Stimulated activated CD4-positive, alpha-beta T cell treated with anti-CD3 and anti-CD28 coated beads, Interleukin-4, amount 100 ng/mL, for 48 hours (primary cell): ENCODE measurements around the gene RBMS3.

Source experiments
- DNase-seq, 2 donors: peaks; one replicate each; pipeline ENCODE4 v3.0.0-alpha.2; 2020; ENCODE audit warnings: low read depth in 2 of 2

The RBMS3 gene

DNA sequence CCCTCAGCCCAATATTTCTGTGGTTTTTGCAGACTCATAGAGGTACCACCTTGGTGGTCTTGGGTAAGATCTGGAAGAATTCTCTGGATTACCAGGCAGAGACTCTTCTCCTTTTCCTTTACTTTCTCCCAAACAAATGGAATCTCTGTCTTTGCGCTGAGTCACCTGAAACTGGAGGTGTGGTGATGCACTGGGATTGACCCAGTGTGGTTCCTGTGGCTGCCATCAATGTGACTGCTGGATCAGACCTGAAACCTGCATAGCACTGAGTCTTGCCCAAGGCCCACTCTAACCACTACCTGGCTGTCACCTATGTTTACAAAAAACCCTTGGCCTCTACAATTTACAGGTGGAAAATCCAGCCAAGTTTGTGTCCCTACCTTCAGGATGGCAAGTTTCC lies 295.3 kb downstream of the RBMS3 start:
- DNase-seq = no peak

DNA sequence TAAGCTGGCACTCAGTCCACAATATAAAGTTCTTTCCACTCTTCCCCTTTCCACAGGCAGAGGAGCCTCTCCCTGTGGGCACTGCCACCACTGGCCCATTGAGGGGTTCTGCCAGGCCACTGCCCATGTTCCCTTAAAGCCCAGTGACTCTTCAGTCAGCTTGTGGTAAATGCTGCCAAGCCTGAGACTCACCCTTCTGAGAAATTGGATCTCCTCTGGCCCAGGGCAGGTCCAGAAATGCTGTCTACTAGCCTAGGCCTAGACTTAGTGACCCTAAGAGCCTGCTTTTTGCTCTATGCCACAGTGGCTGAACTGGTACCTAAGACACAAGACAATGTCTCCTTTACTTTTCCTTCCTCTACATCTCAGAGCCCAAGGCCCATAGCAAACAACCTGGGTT lies 295.8 kb downstream of the RBMS3 start:
- DNase-seq = no peak

DNA sequence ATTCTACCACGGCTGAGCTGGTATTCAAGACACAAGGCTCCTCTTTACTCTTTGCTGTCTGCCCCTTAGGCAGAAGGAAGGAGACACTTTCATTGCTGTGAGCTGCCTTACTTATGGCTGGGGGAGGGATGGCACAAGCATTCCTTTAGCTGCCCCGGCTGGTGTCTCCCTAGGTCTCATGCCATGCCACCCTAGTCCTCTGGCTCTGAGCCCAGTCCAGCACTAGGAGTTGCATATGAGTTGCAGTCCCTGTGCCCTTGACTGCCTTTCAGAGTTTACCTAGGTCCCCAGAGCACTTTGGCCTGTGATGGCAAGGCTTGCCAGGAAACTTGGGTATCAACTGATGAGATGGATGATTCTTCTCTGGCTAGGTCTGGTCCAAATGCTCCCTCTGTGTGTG lies 296.4 kb downstream of the RBMS3 start:
- no peak for DNase-seq

DNA sequence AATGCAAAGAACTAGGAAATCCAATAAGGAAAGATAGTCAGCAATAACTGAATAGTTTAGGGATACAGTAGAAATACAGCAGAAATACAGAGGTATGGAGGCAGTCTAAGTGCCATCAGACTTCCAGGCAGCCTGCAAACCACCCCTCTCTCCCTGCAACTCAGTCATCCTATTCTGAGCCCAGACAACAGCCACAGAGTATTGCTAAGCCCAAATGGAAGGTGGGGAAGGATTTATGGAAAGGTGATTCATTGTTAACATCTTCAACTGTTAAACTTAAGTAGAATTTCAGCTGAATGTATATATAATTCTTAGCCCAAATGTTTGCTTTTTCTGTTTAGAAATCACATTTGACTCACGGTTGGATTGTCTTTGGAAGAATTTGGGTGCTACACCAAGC lies 300.4 kb downstream of the RBMS3 start:
- no peak for DNase-seq

DNA sequence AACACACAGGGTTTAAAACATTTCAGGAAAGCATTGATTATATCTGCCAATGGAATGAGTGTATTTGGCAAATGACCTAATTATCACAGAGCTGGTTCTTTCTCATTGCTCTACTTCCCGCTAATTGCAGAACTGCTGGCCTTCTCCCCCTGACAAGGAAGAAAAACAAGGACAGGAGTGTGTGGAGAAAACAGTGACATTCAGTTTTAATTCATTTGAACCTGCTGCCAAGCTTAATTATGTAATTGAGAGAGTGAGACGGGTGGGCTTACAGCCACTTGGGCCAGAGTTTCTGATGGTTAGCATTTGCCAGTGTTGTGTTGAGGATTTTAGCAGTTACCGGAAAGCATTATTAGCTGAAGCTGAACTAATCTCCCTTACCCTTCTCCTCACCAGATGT lies 301.4 kb downstream of the RBMS3 start:
- DNase-seq = no peak

DNA sequence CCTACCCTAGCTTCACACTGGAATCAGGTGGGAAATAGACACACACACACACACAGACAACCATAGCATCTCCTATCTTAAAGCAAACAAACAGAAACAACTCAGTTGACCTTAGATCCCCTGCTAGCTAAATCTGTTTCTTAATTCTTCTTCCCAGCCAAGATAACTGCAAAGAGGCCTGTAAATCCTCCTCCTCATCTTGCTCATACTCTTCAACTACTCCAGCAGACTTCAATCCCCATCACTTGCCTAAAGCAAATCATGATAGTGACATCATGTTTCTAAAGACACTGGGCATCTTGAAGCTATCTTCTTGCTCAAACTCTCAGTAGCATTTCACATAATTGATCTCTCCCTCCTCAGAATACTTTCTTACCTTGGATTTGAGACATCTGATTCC lies 303.0 kb downstream of the RBMS3 start:
- DNase-seq = no peak

DNA sequence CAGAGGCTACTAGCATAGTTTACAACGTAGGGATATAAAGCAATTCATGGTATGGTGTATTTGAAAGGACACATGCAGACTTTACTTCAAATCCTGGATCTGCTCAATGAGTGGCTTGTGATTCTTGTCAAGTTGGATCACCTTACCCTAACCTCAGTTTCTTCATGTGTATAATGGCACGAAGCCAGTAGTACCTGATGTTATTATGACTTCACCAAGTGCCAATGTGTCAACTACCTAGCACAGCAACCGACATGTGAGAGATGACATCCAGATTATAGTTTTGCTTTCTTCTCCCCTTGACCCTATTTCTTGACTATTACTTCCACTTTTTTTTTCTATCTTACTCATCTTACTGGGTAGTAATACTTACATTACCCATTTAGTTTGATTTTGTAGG lies 304.5 kb downstream of the RBMS3 start:
- DNase-seq = no peak

DNA sequence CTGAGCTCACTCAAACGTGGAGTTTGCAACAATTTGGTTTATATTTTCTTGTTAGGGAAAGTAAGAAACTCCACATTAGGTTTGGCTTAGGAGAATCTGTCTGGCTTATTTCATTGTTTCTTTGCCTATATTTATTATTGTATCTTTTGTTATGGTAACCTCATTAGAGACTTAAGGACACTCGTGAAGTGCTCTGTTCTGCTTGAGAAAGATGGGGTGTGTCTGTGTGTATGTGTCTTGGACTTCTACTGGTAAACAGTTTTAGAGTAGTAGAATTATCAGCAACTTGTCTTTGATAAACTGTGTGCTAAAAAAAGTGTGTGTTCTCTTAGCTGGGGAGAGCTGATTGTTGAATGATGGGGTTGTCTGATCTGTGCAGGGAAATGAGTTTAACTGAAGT lies 306.5 kb downstream of the RBMS3 start:
- DNase-seq = no peak

DNA sequence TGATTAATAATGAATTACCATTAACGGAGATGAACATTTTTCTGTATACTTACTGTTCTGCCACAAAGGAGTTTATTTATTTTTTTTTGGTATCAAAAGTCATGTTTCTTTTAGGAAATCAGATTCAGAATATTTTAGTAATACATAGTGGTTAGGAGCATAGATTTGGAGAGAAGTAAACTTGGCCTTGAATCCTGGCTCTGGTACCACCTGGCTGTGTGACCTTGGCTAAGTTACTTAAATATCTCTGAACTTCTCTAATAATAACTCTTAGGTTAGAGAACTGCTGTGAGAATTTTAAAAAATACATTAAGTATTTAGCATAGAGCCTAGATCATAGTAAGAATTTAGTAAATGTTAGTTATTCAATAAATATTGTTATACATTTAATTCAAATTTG lies 309.1 kb downstream of the RBMS3 start:
- DNase-seq = no peak

DNA sequence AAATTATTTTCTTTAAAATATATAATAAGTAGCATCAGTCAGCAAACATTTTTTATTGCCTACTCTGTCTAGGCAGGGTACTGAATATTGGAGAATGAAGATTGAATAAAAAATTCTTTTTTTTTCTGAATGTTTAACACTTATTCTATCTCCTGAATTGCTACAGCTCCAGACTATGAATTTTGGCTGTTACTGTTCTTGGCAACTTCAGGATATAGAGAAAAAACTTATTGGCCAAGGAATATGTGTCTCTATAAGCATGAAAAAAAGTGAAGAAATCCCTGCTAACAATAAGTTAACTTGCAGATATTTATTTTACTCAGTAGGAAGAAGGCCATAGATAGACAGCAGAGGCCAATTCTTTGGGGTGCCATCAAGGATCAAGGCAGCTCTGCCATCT lies 309.6 kb downstream of the RBMS3 start:
- no peak for DNase-seq

DNA sequence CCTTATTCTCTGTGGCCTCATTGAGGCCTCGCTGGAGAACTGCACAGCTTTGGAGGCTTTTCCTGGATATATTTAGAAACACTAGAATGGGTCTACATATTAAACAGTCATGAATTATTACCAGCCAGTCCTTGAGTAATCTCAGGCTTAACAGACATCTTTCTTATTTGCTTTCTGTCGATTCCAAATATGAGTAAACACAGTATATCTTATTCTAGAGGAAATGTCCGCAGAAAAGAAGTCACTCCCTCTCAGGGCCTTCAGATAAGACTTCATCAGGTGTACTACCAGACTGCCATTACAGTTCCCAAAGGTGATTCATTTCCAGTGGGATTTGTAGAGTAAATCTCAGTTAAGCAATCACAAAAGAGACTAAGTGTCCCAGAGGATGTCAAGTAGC lies 310.7 kb downstream of the RBMS3 start:
- DNase-seq = no peak

DNA sequence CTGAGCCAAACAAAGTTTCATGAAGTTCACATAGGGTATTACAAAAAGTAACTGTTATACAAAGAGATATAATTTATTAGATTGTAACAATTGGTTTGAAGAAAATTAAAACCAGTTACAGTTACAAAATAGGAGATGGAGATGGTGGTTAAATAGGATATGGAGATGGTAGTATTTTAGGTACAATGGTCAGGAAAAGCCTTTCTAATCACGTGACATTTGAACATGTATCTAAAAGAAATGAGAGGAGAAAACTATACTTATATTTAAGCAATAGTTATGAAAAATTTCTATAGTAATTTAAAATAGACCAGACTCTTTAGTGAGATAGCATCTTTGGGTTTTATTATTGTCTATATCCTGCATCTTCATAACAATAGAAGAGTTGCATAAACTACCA lies 312.9 kb downstream of the RBMS3 start:
- no peak for DNase-seq

DNA sequence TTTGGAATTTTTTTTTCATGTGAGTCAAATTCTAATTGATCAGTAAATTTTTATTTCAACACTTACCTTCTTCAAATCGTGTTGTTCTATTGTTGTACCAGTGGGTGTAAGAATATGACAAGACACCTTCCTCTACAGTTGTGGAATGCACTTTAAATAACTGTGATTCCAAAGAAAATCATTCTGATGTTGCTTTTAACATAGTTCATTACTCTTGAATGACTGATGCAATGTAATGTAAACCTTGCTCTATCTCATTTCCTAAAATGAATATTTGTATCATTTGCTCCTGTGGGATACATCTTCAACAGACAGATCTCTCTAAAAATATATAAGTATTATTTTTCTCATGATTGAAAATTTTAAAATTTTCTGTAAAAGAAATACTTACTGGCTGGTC lies 313.4 kb downstream of the RBMS3 start:
- DNase-seq = no peak

DNA sequence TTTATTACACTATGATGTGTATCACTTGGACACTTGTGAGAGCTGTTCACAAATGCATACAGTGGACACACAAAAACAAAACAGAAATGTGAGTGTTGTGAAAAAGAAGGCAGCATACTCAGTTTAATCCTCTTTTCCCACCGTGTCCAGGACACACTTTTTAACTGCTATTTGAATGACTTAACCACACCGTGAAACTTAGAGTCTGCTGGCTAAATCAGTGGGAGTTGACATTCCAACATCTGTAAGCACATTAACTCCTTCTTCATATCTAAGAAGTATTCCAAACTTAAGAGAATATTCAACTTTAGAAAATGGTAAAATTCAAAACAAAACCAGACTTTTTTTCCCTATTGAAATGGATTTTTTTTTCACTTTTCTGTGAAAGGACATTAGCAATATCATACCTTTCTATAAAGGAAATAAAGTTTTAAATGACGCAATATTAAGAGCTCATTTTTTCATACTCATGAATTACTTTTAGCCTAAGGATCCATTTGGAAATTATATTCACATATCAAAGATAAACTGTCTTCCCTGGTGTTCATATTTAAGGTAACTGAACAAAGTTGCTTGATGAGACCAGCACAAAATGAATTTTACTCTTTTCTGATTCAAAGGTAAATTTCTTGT lies 316.6 kb downstream of the RBMS3 start:
- no peak for DNase-seq

DNA sequence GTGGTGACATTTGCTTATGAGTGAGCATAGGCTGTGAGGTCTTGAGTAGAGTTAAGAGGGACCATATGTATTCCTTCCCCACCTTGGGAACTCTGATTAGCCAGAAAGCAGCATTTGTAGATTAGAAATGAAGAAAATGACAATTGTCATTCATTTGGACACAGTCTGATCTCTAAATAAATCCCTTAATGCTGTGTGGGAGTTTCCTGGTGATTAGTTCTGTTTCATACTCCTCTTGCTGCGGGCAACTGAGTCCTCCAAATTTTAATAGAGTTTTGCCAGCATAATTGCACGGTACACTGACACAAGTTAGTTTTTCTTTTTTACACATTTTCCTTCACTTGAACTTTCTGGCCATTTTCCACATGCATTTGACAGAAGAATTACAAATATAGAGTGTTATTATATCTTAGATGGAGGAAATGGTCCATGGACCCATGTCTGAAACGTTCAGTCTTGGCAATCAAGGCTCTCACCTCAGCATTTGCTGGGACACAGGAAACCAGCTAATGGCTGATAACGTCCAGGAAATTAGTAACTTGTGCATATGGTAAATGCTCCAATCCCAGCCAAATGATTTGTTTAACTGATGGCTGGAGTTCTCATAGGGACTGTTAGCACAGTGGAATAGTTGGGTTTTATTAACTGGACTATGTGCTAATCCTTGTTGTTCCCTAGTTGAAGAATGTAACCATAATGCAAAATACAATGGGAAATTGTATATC lies 321.2 kb downstream of the RBMS3 start:
- no peak for DNase-seq

DNA sequence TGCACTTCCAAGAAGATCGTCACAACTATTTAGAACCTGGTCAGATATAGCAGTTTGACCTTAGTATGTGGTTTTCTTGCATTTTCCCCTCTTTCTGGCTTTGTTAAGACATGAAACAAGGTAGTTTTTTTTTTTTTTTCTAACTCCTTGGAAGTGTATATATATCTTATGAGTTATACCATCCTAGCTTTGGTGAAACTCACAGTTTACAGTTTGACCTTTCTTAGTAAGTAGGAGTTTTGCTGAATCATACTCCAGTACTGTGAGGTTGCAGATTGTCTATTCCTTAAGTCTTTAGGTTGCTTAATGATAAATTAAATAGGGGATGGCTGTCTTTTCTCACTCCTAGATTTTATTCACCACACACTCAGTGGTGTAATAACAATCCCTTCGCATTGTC lies 325.0 kb downstream of the RBMS3 start:
- DNase-seq = no peak

DNA sequence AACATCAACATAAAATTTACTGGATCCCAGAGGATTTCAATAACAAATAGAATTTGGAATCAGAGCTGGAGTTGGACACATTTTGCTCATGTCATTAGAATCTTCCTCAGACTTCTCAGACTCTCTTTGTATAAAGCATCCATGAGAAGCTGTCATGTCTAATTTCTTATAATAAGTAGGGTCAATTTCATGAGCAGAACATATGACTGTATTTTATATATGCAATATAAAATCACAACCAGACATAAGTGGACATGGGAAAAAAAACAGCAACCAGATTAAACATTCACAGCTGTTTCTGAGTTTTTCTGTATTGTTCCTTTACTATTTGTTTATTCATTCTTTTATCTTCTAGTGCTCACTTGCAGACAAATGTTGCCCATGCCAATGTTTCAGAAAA lies 325.5 kb downstream of the RBMS3 start:
- DNase-seq = no peak

DNA sequence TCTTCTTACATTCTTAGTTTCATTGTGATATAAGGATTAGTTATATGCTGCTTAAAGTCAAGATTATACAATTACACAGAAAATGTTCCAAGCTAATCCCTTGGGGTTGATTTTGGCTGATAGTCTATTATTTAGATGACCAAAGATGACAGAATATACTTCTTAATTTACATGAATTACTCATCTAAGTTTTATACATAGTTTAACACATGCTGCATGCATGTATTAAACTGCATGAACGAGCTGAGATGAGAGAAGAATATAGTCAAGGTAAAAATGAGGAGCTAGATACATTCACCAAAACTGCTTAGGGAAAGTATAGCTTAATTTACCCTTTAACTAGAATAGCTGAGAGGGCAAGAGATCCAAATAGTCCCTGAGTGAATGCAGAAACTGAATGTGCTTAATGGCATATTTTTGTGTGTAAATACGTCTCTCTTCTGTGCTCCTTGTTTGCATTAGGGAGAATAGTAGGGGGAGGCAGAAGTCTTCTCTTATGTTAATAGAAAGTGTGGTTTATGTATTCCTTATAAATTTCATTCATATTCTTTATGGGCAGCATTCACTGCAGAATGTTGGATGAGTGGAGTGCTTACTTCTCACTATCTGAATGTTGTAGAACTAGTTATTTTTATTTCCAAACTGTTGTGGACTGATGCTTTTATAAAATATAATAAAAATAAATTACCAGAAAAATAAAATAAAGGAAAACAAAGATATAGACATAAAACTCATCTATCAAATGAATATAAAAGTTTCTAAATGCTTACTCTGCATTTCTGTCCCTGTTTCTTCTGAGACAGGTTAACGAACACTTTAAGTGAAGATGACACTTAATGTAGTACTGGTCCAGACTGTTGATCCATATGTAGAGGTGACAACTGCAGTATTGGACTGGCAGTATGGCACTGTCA lies 327.8 kb downstream of the RBMS3 start:
- no peak for DNase-seq

DNA sequence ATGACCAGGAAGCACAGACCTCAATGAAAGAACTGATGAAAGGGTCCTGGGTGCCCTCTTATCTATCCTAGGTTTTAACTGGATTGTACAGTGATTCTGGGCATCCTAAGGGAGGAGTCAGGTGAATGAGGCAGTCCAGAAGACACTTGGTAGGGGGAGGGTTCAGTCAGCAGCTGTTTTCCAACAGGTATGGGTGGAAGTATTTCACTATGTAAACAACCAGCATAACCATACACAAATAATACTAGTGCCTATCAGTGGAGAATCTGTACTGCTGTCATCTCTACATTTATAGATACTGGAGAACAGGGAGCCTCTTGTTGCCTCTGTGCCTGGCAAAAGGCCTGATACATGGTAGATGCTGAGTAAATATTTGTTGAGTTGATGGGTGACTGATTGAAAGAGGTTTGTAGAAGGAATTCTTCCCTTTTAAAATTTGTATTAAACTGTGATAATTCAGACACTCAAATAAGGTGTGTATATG lies 328.5 kb downstream of the RBMS3 start:
- no peak for DNase-seq

DNA sequence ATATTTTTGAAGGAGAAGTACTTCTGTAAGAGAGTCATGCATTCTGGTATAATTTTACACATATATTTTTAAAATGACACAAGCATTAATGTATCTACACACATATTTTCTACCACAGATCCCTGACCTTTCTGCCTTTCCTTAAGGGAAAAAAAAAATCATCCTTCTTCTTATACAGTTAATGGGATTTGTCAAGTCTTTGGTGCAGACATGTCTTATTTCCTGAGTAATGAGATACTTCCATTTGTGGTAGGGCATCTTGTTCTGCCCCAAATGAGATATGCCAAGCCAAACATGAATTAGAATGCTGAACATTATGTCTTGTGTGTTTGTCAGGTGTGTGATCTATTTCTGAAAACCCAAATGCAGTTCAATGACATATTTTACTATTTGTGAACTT lies 329.9 kb downstream of the RBMS3 start:
- DNase-seq = no peak

DNA sequence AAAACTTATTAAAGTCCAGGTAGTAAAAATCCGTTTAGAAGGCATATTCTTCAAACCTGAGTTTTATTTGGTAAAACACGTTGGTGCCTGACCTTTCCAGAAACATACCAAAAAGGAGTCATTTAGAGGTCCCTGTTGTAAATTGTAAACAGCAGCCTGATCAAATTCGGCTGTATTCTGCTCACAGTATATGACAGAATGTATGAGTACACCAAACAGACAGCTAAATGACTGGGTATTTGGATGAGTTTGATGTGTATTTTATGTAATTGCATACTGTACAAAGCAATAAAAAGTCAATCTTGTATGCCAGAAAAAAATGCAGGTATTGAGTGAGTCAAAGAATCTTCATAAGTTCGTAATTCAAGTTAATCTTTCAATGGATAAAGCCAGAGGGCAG lies 330.4 kb downstream of the RBMS3 start:
- DNase-seq = no peak

DNA sequence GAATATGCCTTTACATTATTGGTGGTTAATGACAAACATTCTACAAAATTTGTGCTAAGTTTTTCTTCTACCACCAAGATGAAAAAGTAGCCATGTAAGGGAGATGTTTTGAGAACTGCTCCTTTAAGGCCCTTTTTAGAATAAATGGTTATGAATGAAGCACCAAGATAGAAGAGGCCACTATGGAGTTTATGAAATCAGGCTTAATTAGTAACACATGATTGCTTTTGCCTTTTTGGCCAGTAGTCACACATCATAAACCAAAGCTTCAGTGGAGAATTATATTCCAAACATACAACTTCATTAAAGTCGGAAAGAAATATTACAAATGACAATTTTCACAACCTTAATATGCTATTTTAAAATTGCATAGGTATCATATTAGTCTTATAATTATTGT lies 331.7 kb downstream of the RBMS3 start:
- no peak for DNase-seq

DNA sequence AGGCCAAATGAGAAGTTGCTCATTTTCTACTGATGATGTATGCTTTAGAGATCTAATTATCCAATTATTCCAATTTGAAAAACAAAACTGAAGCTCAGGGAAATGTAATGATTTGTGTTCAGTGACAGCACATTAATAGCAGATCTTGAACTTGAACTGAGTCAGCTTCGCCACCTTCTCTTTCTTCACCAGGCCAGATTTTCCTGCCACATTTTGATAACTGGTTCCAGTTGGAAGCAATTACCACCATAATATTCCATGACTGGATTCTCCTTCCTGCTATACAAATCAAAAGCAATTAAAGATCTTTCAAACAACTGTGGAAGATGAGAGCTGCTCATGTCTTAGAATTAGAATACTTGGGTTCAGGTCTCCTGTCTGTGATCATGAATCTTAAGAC lies 334.1 kb downstream of the RBMS3 start:
- no peak for DNase-seq
